C4-2B (cell line): ENCODE results near the gene GPR3.

Experiments
- ZFX ChIP-seq: fragments of 450-650 bp; IDR thresholded peaks from 2 replicates; pipeline ENCODE4 v1.6.1; 2017
- TF ChIP-seq, protein P1 (sequence below): fragments of 450-650 bp; conservative IDR thresholded peaks from 2 replicates; pipeline ENCODE4 v1.5.1; 2017; ENCODE audit warnings: mild to moderate bottlenecking

DNA sequence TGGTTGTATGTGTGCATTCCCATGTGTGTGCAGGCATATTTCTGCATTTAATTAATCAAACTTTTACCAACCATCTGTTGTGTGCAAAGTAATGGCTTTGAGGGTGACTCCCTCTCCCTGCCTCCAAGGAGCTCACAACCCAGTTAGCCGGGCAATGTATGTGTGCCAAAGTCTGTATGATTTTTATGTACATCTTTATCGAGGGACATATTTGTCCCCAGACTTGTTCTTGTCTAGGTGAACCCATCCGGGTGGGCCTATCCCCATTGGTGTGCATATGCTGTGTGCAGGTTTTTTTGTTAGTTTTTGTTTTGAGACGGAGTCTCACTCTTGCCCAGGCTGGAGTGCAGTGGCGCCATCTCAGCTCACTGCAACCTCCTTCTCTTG is 48.8 kb upstream of the GPR3 start:
- TF ChIP-seq ZFX, result no peak
- TF ChIP-seq, protein P1, sequence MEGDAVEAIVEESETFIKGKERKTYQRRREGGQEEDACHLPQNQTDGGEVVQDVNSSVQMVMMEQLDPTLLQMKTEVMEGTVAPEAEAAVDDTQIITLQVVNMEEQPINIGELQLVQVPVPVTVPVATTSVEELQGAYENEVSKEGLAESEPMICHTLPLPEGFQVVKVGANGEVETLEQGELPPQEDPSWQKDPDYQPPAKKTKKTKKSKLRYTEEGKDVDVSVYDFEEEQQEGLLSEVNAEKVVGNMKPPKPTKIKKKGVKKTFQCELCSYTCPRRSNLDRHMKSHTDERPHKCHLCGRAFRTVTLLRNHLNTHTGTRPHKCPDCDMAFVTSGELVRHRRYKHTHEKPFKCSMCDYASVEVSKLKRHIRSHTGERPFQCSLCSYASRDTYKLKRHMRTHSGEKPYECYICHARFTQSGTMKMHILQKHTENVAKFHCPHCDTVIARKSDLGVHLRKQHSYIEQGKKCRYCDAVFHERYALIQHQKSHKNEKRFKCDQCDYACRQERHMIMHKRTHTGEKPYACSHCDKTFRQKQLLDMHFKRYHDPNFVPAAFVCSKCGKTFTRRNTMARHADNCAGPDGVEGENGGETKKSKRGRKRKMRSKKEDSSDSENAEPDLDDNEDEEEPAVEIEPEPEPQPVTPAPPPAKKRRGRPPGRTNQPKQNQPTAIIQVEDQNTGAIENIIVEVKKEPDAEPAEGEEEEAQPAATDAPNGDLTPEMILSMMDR, result no peak
